PC-9 (cell line): ENCODE results near the gene RALGPS1. TPM values are rescaled to one million over a fixed set of nuclear protein-coding genes. Genes with fewer than 3 reads are reported as not detected.

Experiments used
- BruUV-seq: library from RNA; stranded (reverse); fragments of 400-500 nt; replicated peaks from 2 replicates; lab custom pipeline; 2021; lab: Mats Ljungman, UMichigan
- CTCF ChIA-PET: fragments of 300-600 bp; sonication (Branson Sonifier 250); formaldehyde crosslinking; loops from one replicate; lab custom pipeline; 2022; ENCODE audit warnings: antibody characterized with exemption; lab: Charles Lee
- POLR2A ChIA-PET: fragments of 300-600 bp; sonication (Branson Sonifier 250); formaldehyde crosslinking; loops from one replicate; lab custom pipeline; 2022; ENCODE audit warnings: antibody characterized with exemption; ENCODE audit not compliant: unreplicated experiment; lab: Charles Lee
- DNase-seq, 2 experiments: peaks; one replicate each; pipeline versions ENCODE4 v3.0.0 to v3.0.0-alpha.2; 2015 to 2022; ENCODE audit warnings: mixed read lengths in 1 of 2
- H2AFZ ChIP-seq: fragments of 200-600 bp; sonication (generic); 2 replicates; pipeline ENCODE4 v1.8.1; 2017; ENCODE audit warnings: antibody characterized with exemption
- H3F3A ChIP-seq: fragments of 200-600 bp; sonication (generic); 2 replicates; pipeline ENCODE4 v1.8.1; 2017; ENCODE audit warnings: antibody characterized with exemption, mild to moderate bottlenecking, low read depth; ENCODE audit not compliant: insufficient read depth
- H3K27ac ChIP-seq: fragments of 200-600 bp; sonication (generic); 2 replicates; pipeline ENCODE4 v1.6.1; 2016; ENCODE audit warnings: mixed run types
- H3K27me3 ChIP-seq: fragments of 200-600 bp; sonication (generic); 2 replicates; pipeline ENCODE4 v1.6.1; 2016; ENCODE audit warnings: low read depth, mixed run types; ENCODE audit not compliant: insufficient read depth
- H3K36me3 ChIP-seq: fragments of 200-600 bp; sonication (generic); 2 replicates; pipeline ENCODE4 v1.6.1; 2016; ENCODE audit warnings: low read depth, mixed run types
- H3K4me1 ChIP-seq: fragments of 200-600 bp; sonication (generic); replicated peaks from 2 replicates; pipeline ENCODE4 v1.6.1; 2016; ENCODE audit warnings: mixed run types; ENCODE audit not compliant: insufficient read depth
- H3K4me2 ChIP-seq: fragments of 200-600 bp; sonication (generic); 2 replicates; pipeline ENCODE4 v1.6.1; 2017; ENCODE audit warnings: mixed run types
- H3K4me3 ChIP-seq: fragments of 200-600 bp; sonication (generic); 2 replicates; pipeline ENCODE4 v1.6.1; 2016; ENCODE audit warnings: mixed run types
- H3K79me2 ChIP-seq: fragments of 200-600 bp; sonication (generic); 2 replicates; pipeline ENCODE4 v1.6.1; 2017; ENCODE audit warnings: low read depth, mixed run types
- H3K9me2 ChIP-seq: fragments of 200-600 bp; sonication (generic); 2 replicates; pipeline ENCODE4 v1.8.1; 2017; ENCODE audit warnings: mild to moderate bottlenecking; ENCODE audit not compliant: insufficient read depth
- H3K9me3 ChIP-seq: fragments of 200-600 bp; sonication (generic); 2 replicates; pipeline ENCODE4 v1.8.1; 2016; ENCODE audit warnings: low read depth; ENCODE audit not compliant: insufficient read depth
- H4K20me1 ChIP-seq: fragments of 200-600 bp; sonication (generic); 2 replicates; pipeline ENCODE4 v1.8.1; 2017; ENCODE audit not compliant: insufficient read depth
- EZH2 ChIP-seq: fragments of 200-600 bp; sonication (generic); IDR thresholded peaks from 2 replicates; pipeline ENCODE4 v1.8.0; 2017; ENCODE audit warnings: antibody characterized with exemption, low read depth
- intact Hi-C: fragments of 100-400 bp; cut with micrococcal nuclease; formaldehyde crosslinking; loops from one replicate; pipeline ENCODE4 v1.10.0; 2022; ENCODE audit not compliant: unreplicated experiment
- total RNA-seq: library from RNA; stranded (reverse); gene quantifications from 2 replicates; pipeline ENCODE4 v1.2.3, GENCODE V29; 2021
- TF ChIP-seq, protein P1 (sequence below): fragments of 200-600 bp; sonication (generic); conservative IDR thresholded peaks from 2 replicates; pipeline ENCODE4 v1.6.1; 2017; ENCODE audit warnings: mixed run types, antibody characterized with exemption, mild to moderate bottlenecking, moderate library complexity

RALGPS1 gene
- total RNA-seq, 1 experiment from 2014 or later = 23.3 TPM

DNA sequence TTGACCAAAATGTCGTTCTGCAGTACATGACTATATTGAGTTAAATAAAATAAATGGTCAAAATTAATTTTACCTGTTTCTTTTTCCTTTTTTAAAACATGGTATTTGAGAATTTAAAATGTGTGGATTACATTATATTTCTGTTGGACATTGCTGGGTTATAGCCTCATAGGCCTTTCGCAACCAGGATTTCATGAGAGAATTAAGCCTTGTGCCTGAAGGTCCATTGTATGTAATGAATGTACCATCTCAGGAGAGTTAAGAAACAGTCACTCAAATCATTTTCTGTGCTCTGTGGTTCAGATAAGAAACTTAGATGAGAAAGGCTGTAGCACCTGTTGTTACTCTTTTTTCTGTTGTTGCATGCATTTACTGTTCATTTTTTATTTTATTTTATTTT, 104.4 kb downstream of the RALGPS1 start:
- Histone ChIP-seq H2AFZ (no peak overlapping the region), H3K9me2 (no peaks in the 10 kb centered on the region), H3K27me3 (no peaks in the 10 kb centered on the region), H3K4me1 (peaks cover 17% of the 10 kb centered on the region), H3K27ac (no peak overlapping the region), H3K79me2 (no peaks in the 10 kb centered on the region), H3K36me3 (no peaks in the 10 kb centered on the region), H3F3A (0 out of 2 replicates have a peak, but pooled peaks cover 7% of the 10 kb centered on the region), H4K20me1 (no peaks in the 10 kb centered on the region), H3K4me2 (no peak overlapping the region), H3K4me3 (no peak overlapping the region), H3K9me3 (no peaks in the 10 kb centered on the region)
- ChIA-PET POLR2A (no interaction called here), CTCF (no interaction called here)
- no peak for DNase-seq
- no peak for TF ChIP-seq EZH2
- no TSS peak for BruUV-seq
- intact Hi-C loops = no loop called here

DNA sequence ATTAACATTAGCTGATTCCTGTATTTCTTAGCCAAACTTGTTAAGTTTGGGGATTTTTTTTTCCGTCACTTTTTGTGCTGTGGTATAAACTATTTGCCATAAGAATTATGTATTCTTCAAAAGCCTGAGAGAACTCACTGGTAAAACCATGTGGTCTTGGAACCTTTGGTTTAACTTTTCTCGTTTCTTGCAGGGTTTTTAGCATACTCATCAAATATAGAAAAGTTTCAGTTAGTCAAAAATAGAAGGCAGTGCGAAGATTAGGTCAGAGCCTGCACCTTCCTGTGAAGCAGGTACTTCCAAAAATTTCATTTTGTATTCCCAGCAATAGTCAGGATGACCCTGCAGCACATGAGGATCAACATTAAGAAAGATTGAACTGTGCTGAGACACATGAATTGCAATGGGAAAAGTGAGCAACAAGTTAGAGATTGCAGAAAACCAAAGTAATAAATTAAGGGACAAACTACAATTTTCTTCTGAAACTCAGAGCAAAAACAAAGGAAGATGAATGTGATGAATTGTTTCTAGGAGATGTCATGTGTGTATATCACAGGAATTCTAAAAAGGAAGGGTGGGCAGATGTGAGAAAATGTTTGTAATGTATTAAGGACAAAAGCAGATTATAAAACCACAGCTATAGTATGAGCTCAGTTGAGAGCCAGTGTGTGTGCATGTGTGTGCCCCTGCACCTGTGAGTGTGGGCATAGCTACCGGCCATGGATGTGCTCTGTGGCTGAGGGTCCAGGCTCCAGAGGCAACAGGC, 105.6 kb downstream of the RALGPS1 start:
- ChIA-PET POLR2A (no interaction called here), CTCF (no interaction called here)
- TF ChIP-seq, protein P1, sequence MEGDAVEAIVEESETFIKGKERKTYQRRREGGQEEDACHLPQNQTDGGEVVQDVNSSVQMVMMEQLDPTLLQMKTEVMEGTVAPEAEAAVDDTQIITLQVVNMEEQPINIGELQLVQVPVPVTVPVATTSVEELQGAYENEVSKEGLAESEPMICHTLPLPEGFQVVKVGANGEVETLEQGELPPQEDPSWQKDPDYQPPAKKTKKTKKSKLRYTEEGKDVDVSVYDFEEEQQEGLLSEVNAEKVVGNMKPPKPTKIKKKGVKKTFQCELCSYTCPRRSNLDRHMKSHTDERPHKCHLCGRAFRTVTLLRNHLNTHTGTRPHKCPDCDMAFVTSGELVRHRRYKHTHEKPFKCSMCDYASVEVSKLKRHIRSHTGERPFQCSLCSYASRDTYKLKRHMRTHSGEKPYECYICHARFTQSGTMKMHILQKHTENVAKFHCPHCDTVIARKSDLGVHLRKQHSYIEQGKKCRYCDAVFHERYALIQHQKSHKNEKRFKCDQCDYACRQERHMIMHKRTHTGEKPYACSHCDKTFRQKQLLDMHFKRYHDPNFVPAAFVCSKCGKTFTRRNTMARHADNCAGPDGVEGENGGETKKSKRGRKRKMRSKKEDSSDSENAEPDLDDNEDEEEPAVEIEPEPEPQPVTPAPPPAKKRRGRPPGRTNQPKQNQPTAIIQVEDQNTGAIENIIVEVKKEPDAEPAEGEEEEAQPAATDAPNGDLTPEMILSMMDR = no peak
- no peak for TF ChIP-seq EZH2
- H3K4me3 ChIP-seq = no peak overlapping the region
- no peaks in the 10 kb centered on the region for H3K36me3 ChIP-seq
- no peaks in the 10 kb centered on the region for H3K9me2 ChIP-seq
- DNase-seq = no peak
- no TSS peak for BruUV-seq
- no peaks in the 10 kb centered on the region for H3K79me2 ChIP-seq
- H4K20me1 ChIP-seq = no peaks in the 10 kb centered on the region
- H3F3A ChIP-seq = 0 out of 2 replicates have a peak, but pooled peaks cover 14% of the 10 kb centered on the region
- H2AFZ ChIP-seq = no peak overlapping the region
- H3K9me3 ChIP-seq = no peaks in the 10 kb centered on the region
- intact Hi-C loops = no loop called here
- H3K4me2 ChIP-seq = no peak overlapping the region
- no peaks in the 10 kb centered on the region for H3K27me3 ChIP-seq
- peaks cover 29% of the 10 kb centered on the region for H3K4me1 ChIP-seq
- H3K27ac ChIP-seq = no peak overlapping the region

DNA sequence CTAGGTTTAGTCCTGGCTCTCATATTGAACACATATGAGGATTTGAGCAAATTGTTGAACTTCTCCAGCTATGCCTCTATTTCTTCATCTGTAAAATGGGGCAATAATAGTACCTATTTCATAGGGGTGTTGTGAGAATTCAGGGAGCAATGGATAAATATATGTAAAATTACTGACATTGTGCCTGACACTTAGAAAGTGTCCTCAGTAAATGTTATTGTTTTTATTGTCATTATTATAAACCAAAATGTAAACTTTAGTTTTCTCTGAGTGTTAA, 106.2 kb downstream of the RALGPS1 start:
- Histone ChIP-seq H4K20me1 (no peaks in the 10 kb centered on the region), H3K4me1 (peaks cover 29% of the 10 kb centered on the region), H3K36me3 (no peaks in the 10 kb centered on the region), H2AFZ (no peak overlapping the region), H3K27ac (no peak overlapping the region), H3K9me2 (no peaks in the 10 kb centered on the region), H3K4me2 (no peak overlapping the region), H3K27me3 (no peaks in the 10 kb centered on the region), H3F3A (0 out of 2 replicates have a peak, but pooled peaks cover 14% of the 10 kb centered on the region), H3K9me3 (no peaks in the 10 kb centered on the region), H3K79me2 (no peaks in the 10 kb centered on the region), H3K4me3 (no peak overlapping the region)
- DNase-seq = no peak
- CTCF ChIA-PET = interaction anchor here (0.6 kb wide), 1 partner anchor 8 kb away, joined by 5 read pairs; no protein-coding TSS in a partner anchor
- TF ChIP-seq, protein P1 = no peak
- intact Hi-C loops = no loop called here
- POLR2A ChIA-PET = interaction anchor here (0.7 kb wide), 1 partner anchor 13 kb away, joined by 20 read pairs; no protein-coding TSS in a partner anchor
- BruUV-seq = no TSS peak
